ENCODE results near the gene LRRC15. TPM values are rescaled to one million over a fixed set of nuclear protein-coding genes. Genes with fewer than 3 reads are reported as not detected.
A peak's percentile ranks its signal among the peaks of the same experiment; 100 is the strongest.

The LRRC15 gene
- total RNA-seq, 4 donors from 2014 or later: 5.6 to 23.7 (median 9.6) TPM; not detected in 1

- no peak overlapping the region for H3K4me3 ChIP-seq
- no peaks in the 10 kb centered on the region for H3K36me3 ChIP-seq
- H3K27me3 ChIP-seq: peaks cover 4% of the 10 kb centered on the region
- peaks cover 6% of the 10 kb centered on the region for H3K4me1 ChIP-seq
- no peak overlapping the region for H3K27ac ChIP-seq
- DNase-seq (ENCODE audit: low spot score in 2 of 2): no peak
- H3K9me3 ChIP-seq: no peaks in the 10 kb centered on the region
- no peak for TF ChIP-seq CTCF (IDR thresholded peaks at IDR 0.05)
Observed at GRCh38 chr3:194390835-194391234, 21.3 kb upstream of the LRRC15 start.

- Histone ChIP-seq H3K36me3 (no peaks in the 10 kb centered on the region), H3K4me3 (no peak overlapping the region), H3K27me3 (peaks cover 9% of the 10 kb centered on the region), H3K9me3 (no peaks in the 10 kb centered on the region), H3K4me1 (no peaks in the 10 kb centered on the region), H3K27ac (no peak overlapping the region)
- TF ChIP-seq POLR2AphosphoS5 (IDR thresholded peaks at IDR 0.05) (no peak), EP300 (IDR thresholded peaks at IDR 0.05) (no peak), CTCF (IDR thresholded peaks at IDR 0.05) (no peak), POLR2A (IDR thresholded peaks at IDR 0.05) (no peak)
- 90% methylated on average over 8 of the region's 8 CpGs for WGBS
- peak in 1 of 2 donors; percentile 72 for DNase-seq (ENCODE audit: low spot score in 2 of 2)
Observed at GRCh38 chr3:194389269-194389668, 19.7 kb upstream of the LRRC15 start.

GRCh38 chr3:194387926-194388418 lies 18.4 kb upstream of the LRRC15 start:
- TF ChIP-seq CTCF (IDR thresholded peaks at IDR 0.05): no peak
- no peak for TF ChIP-seq POLR2AphosphoS5 (IDR thresholded peaks at IDR 0.05)
- TF ChIP-seq EP300 (IDR thresholded peaks at IDR 0.05): no peak
- Histone ChIP-seq H3K27me3 (peaks cover 15% of the 10 kb centered on the region), H3K4me3 (no peak overlapping the region), H3K4me1 (no peaks in the 10 kb centered on the region), H3K36me3 (no peaks in the 10 kb centered on the region), H3K27ac (no peak overlapping the region), H3K9me3 (no peaks in the 10 kb centered on the region)
- peak in 1 of 2 donors; percentile 66 for DNase-seq (ENCODE audit: low spot score in 2 of 2)
- WGBS: 98% methylated on average over 8 of the region's 8 CpGs

GRCh38 chr3:194387276-194387675 lies 17.7 kb upstream of the LRRC15 start:
- Histone ChIP-seq H3K9me3 (no peaks in the 10 kb centered on the region), H3K36me3 (no peaks in the 10 kb centered on the region), H3K27me3 (peaks cover 15% of the 10 kb centered on the region), H3K4me1 (no peaks in the 10 kb centered on the region), H3K27ac (no peak overlapping the region), H3K4me3 (no peak overlapping the region)
- no peak for TF ChIP-seq POLR2A (IDR thresholded peaks at IDR 0.05)
- TF ChIP-seq CTCF (IDR thresholded peaks at IDR 0.05): no peak
- no peak for TF ChIP-seq EP300 (IDR thresholded peaks at IDR 0.05)
- no peak for TF ChIP-seq POLR2AphosphoS5 (IDR thresholded peaks at IDR 0.05)
- 95% methylated on average over 6 of the region's 6 CpGs for WGBS
- DNase-seq (ENCODE audit: low spot score in 2 of 2): peak in 1 of 2 donors; percentile 48

- no peaks in the 10 kb centered on the region for H3K36me3 ChIP-seq
- 78% methylated on average over 7 of the region's 7 CpGs for whole genome bisulfite sequencing
- H3K4me1 ChIP-seq: peaks cover under 1% of the 10 kb centered on the region
- H3K4me3 ChIP-seq: no peak overlapping the region
- no peak for DNase-seq (ENCODE audit: low spot score in 2 of 2)
- H3K9me3 ChIP-seq: no peaks in the 10 kb centered on the region
- H3K27ac ChIP-seq: no peak overlapping the region
- TF ChIP-seq CTCF (IDR thresholded peaks at IDR 0.05): no peak
- TF ChIP-seq POLR2AphosphoS5 (IDR thresholded peaks at IDR 0.05): no peak
- TF ChIP-seq EP300 (IDR thresholded peaks at IDR 0.05): no peak
- no peak for TF ChIP-seq POLR2A (IDR thresholded peaks at IDR 0.05)
- H3K27me3 ChIP-seq: peaks cover 20% of the 10 kb centered on the region
Observed at GRCh38 chr3:194386648-194387047, 17.1 kb upstream of the LRRC15 start.

Data from suprapubic skin (tissue), 4 donors.